Activated CD4-positive, alpha-beta T cell treated with anti-CD3 and anti-CD28 coated beads for 1 hour (primary cell): ENCODE measurements around the gene ANP32A.

ENCODE experiments used
- DNase-seq: peaks from one replicate; pipeline ENCODE4 v3.0.0-alpha.2; 2020

ANP32A gene

GRCh38 chr15:68819495-68820294 is 1.0 kb downstream of the ANP32A start:
- no peak for DNase-seq

- DNase-seq, result no peak
Measured at GRCh38 chr15:68818769-68819494, 1.8 kb downstream of the ANP32A start.

GRCh38 chr15:68818066-68818768 is 2.5 kb downstream of the ANP32A start:
- DNase-seq, result peak; percentile 52

GRCh38 chr15:68817304-68818065 is 3.2 kb downstream of the ANP32A start:
- peak; percentile 53 for DNase-seq

GRCh38 chr15:68816795-68817303 is 3.8 kb downstream of the ANP32A start:
- DNase-seq, result no peak

- DNase-seq, result no peak
Measured at GRCh38 chr15:68816158-68816557, 4.5 kb downstream of the ANP32A start.

- DNase-seq, result no peak
Measured at GRCh38 chr15:68815598-68815997, 5.1 kb downstream of the ANP32A start.

- no peak for DNase-seq
Measured at GRCh38 chr15:68814596-68814995, 6.1 kb downstream of the ANP32A start.

GRCh38 chr15:68812597-68813431 is 7.9 kb downstream of the ANP32A start:
- DNase-seq, result no peak

GRCh38 chr15:68812069-68812468 is 8.6 kb downstream of the ANP32A start:
- no peak for DNase-seq

GRCh38 chr15:68809517-68809916 is 11.2 kb downstream of the ANP32A start:
- DNase-seq, result no peak

- no peak for DNase-seq
Measured at GRCh38 chr15:68808770-68809169, 11.9 kb downstream of the ANP32A start.

- no peak for DNase-seq
Measured at GRCh38 chr15:68808091-68808490, 12.6 kb downstream of the ANP32A start.

- no peak for DNase-seq
Measured at GRCh38 chr15:68807249-68807648, 13.4 kb downstream of the ANP32A start.

GRCh38 chr15:68806220-68807060 is 14.3 kb downstream of the ANP32A start:
- DNase-seq, result no peak

- no peak for DNase-seq
Measured at GRCh38 chr15:68802373-68802772, 18.3 kb downstream of the ANP32A start.

- DNase-seq, result no peak
Measured at GRCh38 chr15:68801572-68802148, 19.0 kb downstream of the ANP32A start.

GRCh38 chr15:68800875-68801274 is 19.8 kb downstream of the ANP32A start:
- no peak for DNase-seq

GRCh38 chr15:68798346-68799094 is 22.2 kb downstream of the ANP32A start:
- DNase-seq, result no peak
